Measurements from ENCODE around the gene FSIP1. TPM values are rescaled to one million over a fixed set of nuclear protein-coding genes. Genes with fewer than 3 reads are reported as not detected.
A peak's percentile ranks its signal among the peaks of the same experiment; 100 is the strongest.

Gene FSIP1
- total RNA-seq, 4 donors from 2014 or later: 0.20 to 1.5 (median 0.42) TPM

- TF ChIP-seq CTCF (IDR thresholded peaks at IDR 0.05): no peak
- no peak for TF ChIP-seq POLR2A (IDR thresholded peaks at IDR 0.05)
- no peak for TF ChIP-seq EP300 (IDR thresholded peaks at IDR 0.05)
- Histone ChIP-seq H3K27me3 (no peaks in the 10 kb centered on the region), H3K27ac (no peak overlapping the region), H3K9me3 (no peaks in the 10 kb centered on the region), H3K4me1 (no peaks in the 10 kb centered on the region), H3K4me3 (no peak overlapping the region), H3K36me3 (no peaks in the 10 kb centered on the region)
- WGBS, 2 donors: 84 to 86% methylated on average over 4 of the region's 4 CpGs
- DNase-seq (ENCODE audit: low spot score in 2 of 2): no peak
These were observed 25.1 kb upstream of the FSIP1 start for GRCh38 chr15:39807791-39808190.

- TF ChIP-seq POLR2A (IDR thresholded peaks at IDR 0.05): no peak
- TF ChIP-seq EP300 (IDR thresholded peaks at IDR 0.05): peak in 1 of 2 donors; percentile 40
- no peak for TF ChIP-seq CTCF (IDR thresholded peaks at IDR 0.05)
- DNase-seq (ENCODE audit: low spot score in 2 of 2): no peak
- peaks cover 0 to 15% (median 0%) of the 10 kb centered on the region in 3 donors for H3K36me3 ChIP-seq
- no peak overlapping the region for H3K4me3 ChIP-seq
- WGBS, 2 donors: 85 to 86% methylated on average over 2 of the region's 2 CpGs
- H3K4me1 ChIP-seq: peaks cover 0 to 2% (median 0%) of the 10 kb centered on the region in 4 donors
- no peak overlapping the region for H3K27ac ChIP-seq
- no peaks in the 10 kb centered on the region for H3K27me3 ChIP-seq
- H3K9me3 ChIP-seq: no peaks in the 10 kb centered on the region
These were observed 21.4 kb upstream of the FSIP1 start for GRCh38 chr15:39804026-39804425.

DNA sequence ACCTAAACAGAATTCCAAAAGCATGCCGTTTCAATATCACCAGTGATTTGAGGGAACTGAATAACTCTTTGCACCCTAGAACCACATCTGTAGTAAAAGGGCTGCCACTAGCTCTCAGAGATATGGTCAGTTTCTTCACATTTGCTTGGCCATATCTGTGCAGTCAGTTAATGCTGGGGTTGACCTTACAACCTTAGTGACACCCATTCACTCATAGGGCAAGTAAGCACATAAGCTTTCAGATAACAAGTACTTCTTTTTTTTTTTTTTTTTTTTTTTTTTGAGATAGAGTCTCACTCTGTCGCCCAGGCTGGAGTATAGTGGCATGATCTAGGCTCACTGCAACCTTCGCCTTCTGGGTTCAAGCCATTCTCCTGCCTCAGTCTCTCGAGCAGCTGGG lies 20.4 kb upstream of the FSIP1 start:
- peaks cover 0 to 18% (median 0%) of the 10 kb centered on the region in 3 donors for H3K36me3 ChIP-seq
- WGBS, 2 donors: 76 to 87% methylated on average over 4 of the region's 4 CpGs

GRCh38 chr15:39801641-39802309 lies 19.1 kb upstream of the FSIP1 start:
- DNase-seq (ENCODE audit: low spot score in 2 of 2): no peak
- Histone ChIP-seq H3K36me3 (peaks cover 0 to 18% (median 0%) of the 10 kb centered on the region in 3 donors), H3K27ac (no peak overlapping the region), H3K4me1 (peaks cover 0 to 2% (median 0%) of the 10 kb centered on the region in 4 donors), H3K4me3 (no peak overlapping the region), H3K9me3 (no peaks in the 10 kb centered on the region), H3K27me3 (no peaks in the 10 kb centered on the region)
- WGBS, 2 donors: 88 to 89% methylated on average over 19 of the region's 19 CpGs
- no peak for TF ChIP-seq POLR2A (IDR thresholded peaks at IDR 0.05)
- TF ChIP-seq CTCF (IDR thresholded peaks at IDR 0.05): peak in 1 of 5 experiments; percentile 11
- TF ChIP-seq EP300 (IDR thresholded peaks at IDR 0.05): no peak

More for the DNA sequence above, 20.4 kb upstream of the FSIP1 start:
- Histone ChIP-seq H3K27me3 (no peaks in the 10 kb centered on the region), H3K9me3 (no peaks in the 10 kb centered on the region), H3K4me3 (no peak overlapping the region), H3K4me1 (peaks cover 0 to 2% (median 0%) of the 10 kb centered on the region in 4 donors), H3K27ac (no peak overlapping the region)
- no peak for TF ChIP-seq EP300 (IDR thresholded peaks at IDR 0.05)
- no peak for TF ChIP-seq CTCF (IDR thresholded peaks at IDR 0.05)
- no peak for DNase-seq (ENCODE audit: low spot score in 2 of 2)

DNA sequence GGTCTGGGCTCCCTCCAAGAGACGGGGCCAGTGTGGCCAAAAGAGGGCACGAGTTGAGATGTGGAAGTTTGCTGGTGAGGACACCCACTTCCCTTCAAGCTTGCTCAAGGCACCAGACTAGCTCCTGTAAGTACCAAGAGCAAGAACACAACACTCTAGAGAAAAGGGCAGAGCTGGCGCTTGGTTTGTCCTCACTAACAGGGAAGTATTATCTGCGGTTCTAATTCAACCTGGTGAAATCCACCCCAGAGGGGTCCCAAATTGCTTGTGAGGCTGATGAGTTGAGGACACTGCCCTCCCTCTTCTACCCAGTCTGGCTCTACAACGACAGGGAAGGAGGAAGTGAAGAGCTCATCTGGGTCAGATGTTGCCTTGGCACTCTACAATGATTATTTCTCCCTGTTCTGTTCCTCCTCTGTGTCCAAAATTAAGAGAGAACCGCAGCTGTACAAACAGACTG lies 16.9 kb upstream of the FSIP1 start:
- H3K4me1 ChIP-seq: peaks cover 0 to 2% (median 0%) of the 10 kb centered on the region in 4 donors
- WGBS, 2 donors: 61 to 69% methylated on average over 6 of the region's 6 CpGs
- TF ChIP-seq EP300 (IDR thresholded peaks at IDR 0.05) (no peak), CTCF (IDR thresholded peaks at IDR 0.05) (no peak), POLR2A (IDR thresholded peaks at IDR 0.05) (no peak)
- DNase-seq (ENCODE audit: low spot score in 2 of 2): peak in 1 of 2 donors; percentile 19
- H3K36me3 ChIP-seq: peaks cover 0 to 18% (median 0%) of the 10 kb centered on the region in 3 donors
- H3K9me3 ChIP-seq: no peaks in the 10 kb centered on the region
- H3K4me3 ChIP-seq: no peak overlapping the region
- H3K27ac ChIP-seq: no peak overlapping the region
- no peaks in the 10 kb centered on the region for H3K27me3 ChIP-seq

All from tibial nerve (tissue), 4 donors.